ENCODE measurements around the gene NTNG1. TPM values are rescaled to one million over a fixed set of nuclear protein-coding genes. Genes with fewer than 3 reads are reported as not detected.

The NTNG1 gene
- total RNA-seq, 2 experiments from 2014 or later: 1.6 to 1.9 TPM

- no peaks in the 10 kb centered on the region for H3K36me3 Mint-ChIP-seq
- no peak for DNase-seq
- H3K27ac Mint-ChIP-seq: no peak overlapping the region
- H3K27me3 Mint-ChIP-seq: no peaks in the 10 kb centered on the region
- H3K4me3 Mint-ChIP-seq: no peak overlapping the region
- H3K4me1 Mint-ChIP-seq: peaks cover 5% of the 10 kb centered on the region
- no peaks in the 10 kb centered on the region for H3K9me3 Mint-ChIP-seq
These were observed 111.0 kb downstream of the NTNG1 start for GRCh38 chr1:107251839-107252238.

DNA sequence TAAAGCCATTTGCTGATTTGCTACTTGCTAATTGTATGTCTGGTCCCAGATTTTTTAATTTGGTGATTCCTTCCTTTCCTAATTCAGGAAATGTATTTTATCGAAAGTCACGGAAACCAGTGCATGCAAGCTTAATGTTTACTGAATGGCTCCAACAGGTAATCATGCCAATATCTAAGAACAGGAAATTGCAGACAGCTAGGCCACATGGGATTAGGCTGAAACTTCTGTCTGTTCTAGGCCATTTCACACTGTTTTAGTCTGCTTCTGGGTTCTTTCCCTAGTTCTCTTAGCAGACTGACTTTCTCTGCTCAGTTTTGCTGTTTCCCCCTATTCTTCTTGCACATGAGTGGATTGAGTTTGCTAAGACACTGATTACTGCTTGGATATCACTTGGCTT, 111.4 kb downstream of the NTNG1 start:
- Mint-ChIP-seq H3K36me3 (no peaks in the 10 kb centered on the region), H3K9me3 (no peaks in the 10 kb centered on the region), H3K27ac (no peak overlapping the region), H3K27me3 (no peaks in the 10 kb centered on the region), H3K4me3 (no peak overlapping the region), H3K4me1 (peaks cover 5% of the 10 kb centered on the region)
- DNase-seq: no peak

- H3K4me3 Mint-ChIP-seq: no peak overlapping the region
- H3K27me3 Mint-ChIP-seq: no peaks in the 10 kb centered on the region
- H3K4me1 Mint-ChIP-seq: peaks cover 5% of the 10 kb centered on the region
- no peak overlapping the region for H3K27ac Mint-ChIP-seq
- no peaks in the 10 kb centered on the region for H3K36me3 Mint-ChIP-seq
- no peak for DNase-seq
- H3K9me3 Mint-ChIP-seq: no peaks in the 10 kb centered on the region
These were observed 113.5 kb downstream of the NTNG1 start for GRCh38 chr1:107254306-107254705.

GRCh38 chr1:107255469-107255868, 114.6 kb downstream of the NTNG1 start:
- DNase-seq: no peak
- Mint-ChIP-seq H3K4me3 (no peak overlapping the region), H3K27me3 (no peaks in the 10 kb centered on the region), H3K9me3 (no peaks in the 10 kb centered on the region), H3K4me1 (no peaks in the 10 kb centered on the region), H3K27ac (no peak overlapping the region), H3K36me3 (no peaks in the 10 kb centered on the region)

DNA sequence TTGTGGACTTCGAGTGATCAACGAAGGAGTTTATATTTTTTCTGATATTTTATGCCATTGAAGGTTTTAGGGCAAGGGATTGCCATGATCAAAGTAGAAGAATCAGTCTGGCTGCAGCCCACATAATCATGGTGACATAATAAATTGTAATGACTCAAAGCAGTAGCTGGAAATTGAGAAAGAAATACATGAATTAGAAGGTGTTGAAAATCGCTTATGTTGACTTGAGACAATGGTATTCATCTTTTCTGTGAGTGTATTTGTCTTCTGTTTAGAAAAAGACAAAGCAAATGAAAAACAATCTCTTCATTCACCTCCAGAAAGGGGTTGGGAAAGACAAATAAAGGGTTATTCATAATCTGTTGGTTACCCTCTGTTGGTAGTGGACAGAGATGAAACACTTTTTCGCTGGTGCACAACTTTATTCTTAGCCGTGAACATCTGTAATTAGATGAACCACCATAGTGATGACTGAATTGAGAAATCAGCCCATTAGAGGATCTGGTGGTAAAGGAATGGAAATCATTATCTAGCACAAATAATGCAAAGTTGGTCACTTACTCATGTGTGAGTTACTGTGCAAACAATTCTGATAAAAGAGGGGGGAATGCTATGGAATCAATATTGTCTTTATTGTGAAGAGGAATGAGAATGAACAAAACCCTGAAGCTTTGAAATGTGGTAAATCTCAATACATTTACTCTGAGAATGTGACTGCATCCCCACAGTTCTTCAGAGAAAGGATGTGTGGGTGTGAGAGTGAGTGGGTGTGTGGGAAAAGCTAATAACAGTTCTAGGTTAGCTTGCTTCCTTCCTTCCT, 121.8 kb downstream of the NTNG1 start:
- Mint-ChIP-seq H3K9me3 (peaks cover 5% of the 10 kb centered on the region), H3K27ac (no peak overlapping the region), H3K4me3 (no peak overlapping the region), H3K36me3 (no peaks in the 10 kb centered on the region), H3K27me3 (no peaks in the 10 kb centered on the region), H3K4me1 (peaks cover 9% of the 10 kb centered on the region)
- DNase-seq: no peak

DNA sequence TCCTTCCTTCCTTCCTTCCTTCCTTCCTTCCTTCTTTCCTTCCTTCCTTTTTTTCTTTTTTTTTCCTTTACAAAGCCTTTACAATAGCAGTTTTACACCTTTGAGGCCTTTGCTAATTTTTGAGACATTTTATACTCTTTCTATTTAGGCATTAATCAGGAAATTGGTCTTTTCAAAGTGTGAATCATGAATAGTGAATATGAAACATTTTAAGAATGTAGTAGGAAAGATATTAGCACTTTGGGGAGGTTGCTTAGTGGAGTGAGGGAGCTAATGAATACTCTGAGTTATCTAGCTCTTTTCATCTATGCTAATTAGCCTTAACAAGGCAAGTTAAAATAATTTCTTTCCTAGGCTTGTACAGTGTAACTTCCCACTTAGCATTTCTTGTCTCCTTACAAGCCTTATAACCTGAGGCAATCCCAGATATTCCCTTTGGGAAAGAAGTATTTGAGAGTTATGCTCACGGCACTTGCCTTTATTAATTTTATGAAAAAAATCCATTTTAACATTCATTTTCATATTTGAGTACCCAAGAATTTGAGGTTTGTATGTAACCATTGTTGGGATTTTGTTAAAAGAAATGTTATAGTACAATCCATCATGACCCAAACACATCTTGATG, 122.6 kb downstream of the NTNG1 start:
- Mint-ChIP-seq H3K4me3 (no peak overlapping the region), H3K9me3 (peaks cover 5% of the 10 kb centered on the region), H3K36me3 (no peaks in the 10 kb centered on the region), H3K27ac (no peak overlapping the region), H3K4me1 (peaks cover 9% of the 10 kb centered on the region), H3K27me3 (no peaks in the 10 kb centered on the region)
- DNase-seq: no peak

- no peak for DNase-seq
These were observed 123.2 kb downstream of the NTNG1 start for GRCh38 chr1:107264007-107264406.

GRCh38 chr1:107264561-107264960, 123.7 kb downstream of the NTNG1 start:
- Mint-ChIP-seq H3K4me3 (no peak overlapping the region), H3K27me3 (no peaks in the 10 kb centered on the region), H3K9me3 (peaks cover 5% of the 10 kb centered on the region), H3K36me3 (no peaks in the 10 kb centered on the region), H3K27ac (no peak overlapping the region), H3K4me1 (peaks cover 9% of the 10 kb centered on the region)
- no peak for DNase-seq

More at GRCh38 chr1:107264007-107264406, 123.2 kb downstream of the NTNG1 start:
- Mint-ChIP-seq H3K27me3 (no peaks in the 10 kb centered on the region), H3K4me1 (peaks cover 9% of the 10 kb centered on the region), H3K27ac (no peak overlapping the region), H3K9me3 (peaks cover 5% of the 10 kb centered on the region), H3K36me3 (no peaks in the 10 kb centered on the region), H3K4me3 (no peak overlapping the region)

DNA sequence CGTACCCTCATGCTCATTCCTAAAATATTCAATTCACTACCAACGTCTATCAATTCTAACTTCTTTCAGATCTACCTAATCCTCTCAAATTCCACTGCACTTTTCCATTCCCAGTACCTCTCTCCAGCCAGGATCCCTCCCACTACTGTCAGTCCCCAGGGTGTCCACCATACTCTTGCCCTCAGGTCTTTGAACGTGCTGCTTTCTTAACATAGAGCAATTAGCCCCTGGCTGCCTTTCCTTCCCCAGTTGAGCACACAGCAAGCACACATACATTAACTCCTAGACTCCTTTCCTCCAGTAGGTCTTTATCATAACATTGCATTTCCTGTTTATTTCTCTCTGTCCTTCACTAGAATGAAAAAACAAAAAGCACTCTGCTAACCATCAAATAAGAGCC, 126.7 kb downstream of the NTNG1 start:
- no peaks in the 10 kb centered on the region for H3K27me3 Mint-ChIP-seq
- peaks cover 3% of the 10 kb centered on the region for H3K9me3 Mint-ChIP-seq
- H3K27ac Mint-ChIP-seq: no peak overlapping the region
- H3K36me3 Mint-ChIP-seq: no peaks in the 10 kb centered on the region
- peaks cover 9% of the 10 kb centered on the region for H3K4me1 Mint-ChIP-seq
- H3K4me3 Mint-ChIP-seq: no peak overlapping the region
- DNase-seq: no peak

GRCh38 chr1:107272321-107272720, 131.5 kb downstream of the NTNG1 start:
- no peaks in the 10 kb centered on the region for H3K9me3 Mint-ChIP-seq
- H3K4me1 Mint-ChIP-seq: peaks cover 4% of the 10 kb centered on the region
- no peak for DNase-seq
- H3K4me3 Mint-ChIP-seq: no peak overlapping the region
- no peak overlapping the region for H3K27ac Mint-ChIP-seq
- H3K36me3 Mint-ChIP-seq: no peaks in the 10 kb centered on the region
- no peaks in the 10 kb centered on the region for H3K27me3 Mint-ChIP-seq

DNA sequence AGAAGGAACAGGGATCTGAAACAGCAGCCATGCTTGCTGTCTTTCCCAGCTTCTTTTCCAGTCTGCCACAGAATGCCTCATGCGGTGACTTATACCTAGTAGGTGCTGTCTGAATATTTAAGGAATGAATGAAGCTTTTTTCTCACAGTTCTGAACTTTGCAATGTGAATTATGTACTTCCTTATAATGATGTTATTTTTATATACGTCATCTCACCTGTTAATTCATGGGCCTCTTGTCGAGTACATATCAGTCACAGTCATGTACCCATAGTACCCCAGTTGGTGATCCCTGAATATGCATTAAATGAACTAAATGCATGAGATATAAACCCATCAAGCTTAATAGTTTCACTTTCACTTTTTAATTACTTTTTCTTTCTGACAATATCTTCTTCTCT, 132.7 kb downstream of the NTNG1 start:
- Mint-ChIP-seq H3K4me3 (no peak overlapping the region), H3K27me3 (no peaks in the 10 kb centered on the region), H3K4me1 (peaks cover 4% of the 10 kb centered on the region)

DNA sequence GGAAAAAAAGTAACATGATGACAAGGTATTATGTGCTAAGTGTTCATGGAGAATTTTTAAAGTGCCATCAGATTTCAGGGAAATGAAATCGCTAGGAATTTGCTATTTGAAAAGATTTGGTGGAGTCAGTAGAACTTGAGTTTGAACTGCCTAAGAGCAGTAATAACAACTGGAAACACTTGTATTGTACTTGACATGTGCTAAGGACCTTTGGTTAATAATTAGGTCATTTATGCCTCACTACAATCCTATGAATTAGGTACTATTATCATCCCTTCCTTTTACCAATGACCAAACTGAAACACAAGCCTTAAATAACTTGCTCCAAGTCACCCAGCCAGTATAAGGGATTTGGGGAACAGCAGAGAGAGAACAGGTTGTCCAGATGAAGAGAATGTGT, 133.4 kb downstream of the NTNG1 start:
- Mint-ChIP-seq H3K27ac (no peak overlapping the region), H3K4me1 (peaks cover 4% of the 10 kb centered on the region), H3K9me3 (no peaks in the 10 kb centered on the region), H3K36me3 (no peaks in the 10 kb centered on the region), H3K4me3 (no peak overlapping the region), H3K27me3 (no peaks in the 10 kb centered on the region)
- no peak for DNase-seq

More for the DNA sequence above, 132.7 kb downstream of the NTNG1 start:
- no peak overlapping the region for H3K27ac Mint-ChIP-seq
- no peak for DNase-seq
- no peaks in the 10 kb centered on the region for H3K9me3 Mint-ChIP-seq
- H3K36me3 Mint-ChIP-seq: no peaks in the 10 kb centered on the region

DNA sequence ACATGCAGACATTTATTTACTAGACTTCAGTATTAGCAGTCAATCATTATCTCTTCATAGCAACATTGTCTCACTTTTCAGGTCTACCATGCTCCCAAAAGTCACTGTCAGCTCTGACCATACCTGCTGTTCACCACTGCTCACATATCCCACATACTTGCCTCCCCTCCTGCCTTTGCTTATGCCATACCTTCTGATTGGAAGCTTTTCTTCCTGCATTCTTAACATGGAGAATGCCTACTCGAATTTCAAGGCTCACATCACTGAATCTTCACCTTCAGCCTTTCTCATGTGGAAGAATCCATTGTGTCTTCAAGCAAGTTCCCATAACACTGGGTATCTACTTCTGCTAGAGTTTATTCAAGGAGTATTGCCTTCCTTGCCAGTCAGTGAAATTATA, 135.4 kb downstream of the NTNG1 start:
- Mint-ChIP-seq H3K9me3 (no peaks in the 10 kb centered on the region), H3K4me1 (peaks cover 4% of the 10 kb centered on the region), H3K27me3 (no peaks in the 10 kb centered on the region), H3K4me3 (no peak overlapping the region), H3K27ac (no peak overlapping the region), H3K36me3 (no peaks in the 10 kb centered on the region)
- DNase-seq: no peak

- Mint-ChIP-seq H3K4me1 (peaks cover 4% of the 10 kb centered on the region), H3K36me3 (no peaks in the 10 kb centered on the region), H3K4me3 (no peak overlapping the region), H3K27me3 (no peaks in the 10 kb centered on the region), H3K9me3 (no peaks in the 10 kb centered on the region), H3K27ac (no peak overlapping the region)
- no peak for DNase-seq
These were observed 136.2 kb downstream of the NTNG1 start for GRCh38 chr1:107277022-107277421.

- Mint-ChIP-seq H3K9me3 (no peaks in the 10 kb centered on the region), H3K27me3 (no peaks in the 10 kb centered on the region), H3K27ac (no peak overlapping the region), H3K4me3 (no peak overlapping the region), H3K36me3 (no peaks in the 10 kb centered on the region), H3K4me1 (no peaks in the 10 kb centered on the region)
- no peak for DNase-seq
These were observed 145.3 kb downstream of the NTNG1 start for GRCh38 chr1:107286125-107286524.

DNA sequence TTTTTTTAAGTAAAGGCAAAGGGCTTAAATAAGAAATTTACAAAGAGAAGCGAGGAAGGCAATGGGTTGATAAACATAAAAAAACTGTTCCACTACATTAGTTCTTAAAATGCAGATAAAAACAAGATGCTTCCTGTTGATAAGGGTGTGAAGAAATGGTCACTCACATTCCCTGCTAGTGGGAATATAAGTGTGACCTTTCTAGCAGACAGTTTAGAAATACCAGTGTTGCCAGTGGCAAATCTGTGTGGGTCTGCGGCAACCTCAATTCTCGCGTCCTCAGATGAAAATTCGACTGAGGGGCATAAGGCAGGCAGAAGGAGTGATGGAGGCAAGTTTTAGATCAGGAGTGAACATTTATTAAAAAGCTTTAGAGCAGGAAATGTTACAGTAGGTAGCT, 151.1 kb downstream of the NTNG1 start:
- H3K27ac Mint-ChIP-seq: no peak overlapping the region
- H3K9me3 Mint-ChIP-seq: no peaks in the 10 kb centered on the region
- no peak for DNase-seq
- no peaks in the 10 kb centered on the region for H3K27me3 Mint-ChIP-seq
- no peak overlapping the region for H3K4me3 Mint-ChIP-seq
- no peaks in the 10 kb centered on the region for H3K4me1 Mint-ChIP-seq
- no peaks in the 10 kb centered on the region for H3K36me3 Mint-ChIP-seq

Measured in activated naive CD8-positive, alpha-beta T cell treated with anti-CD3 and anti-CD28 coated beads for 36 hours (primary cell).